Muscle of arm (tissue), 12 donors: Measurements from ENCODE around the gene HSF5. TPM values are rescaled to one million over a fixed set of nuclear protein-coding genes. Genes with fewer than 3 reads are reported as not detected.
"Not testable (repeated sequence)": the region's sequence is repeated elsewhere in the genome, so short reads cannot be mapped to it uniquely, and the experiment has no call there.

Experiments used
- DNase-seq: peaks from one replicate; pipeline ENCODE4 v3.0.0-alpha.2; 2013
- polyA plus RNA-seq, 12 donors: library from polyadenylated mRNA; unstranded; fragments of 120-200 nt; gene quantifications; one replicate each; pipeline ENCODE4 v1.2.1, GENCODE V29; 2013; ENCODE audit not compliant: insufficient read length in 12 of 12

HSF5 gene
- polyA plus RNA-seq, 12 donors = 0.04 to 0.23 (median 0.12) TPM; not detected in 5

- no peak for DNase-seq
These were observed 29.2 kb upstream of the HSF5 start for GRCh38 chr17:58517378-58517927.

GRCh38 chr17:58516644-58517377 lies 28.6 kb upstream of the HSF5 start:
- no peak for DNase-seq

GRCh38 chr17:58515286-58515685 lies 27.1 kb upstream of the HSF5 start:
- DNase-seq = no peak

GRCh38 chr17:58514770-58515157 lies 26.6 kb upstream of the HSF5 start:
- DNase-seq = no peak

- peak; percentile 82 for DNase-seq
These were observed 26.0 kb upstream of the HSF5 start, which contains the start of gene MTMR4 for GRCh38 chr17:58513965-58514769. Gene MTMR4 (minus strand): TSS chr17:58514638. CDS start chr17:58514407, 231 bp downstream.

- DNase-seq = no peak
These were observed 25.2 kb upstream of the HSF5 start for GRCh38 chr17:58513267-58513964.

- no peak for DNase-seq
These were observed 21.9 kb upstream of the HSF5 start for GRCh38 chr17:58510075-58510474.

- no peak for DNase-seq
These were observed 20.3 kb upstream of the HSF5 start for GRCh38 chr17:58508341-58509067.

- DNase-seq = no peak
These were observed 19.0 kb upstream of the HSF5 start for GRCh38 chr17:58507123-58507634.

GRCh38 chr17:58506354-58507080 lies 18.3 kb upstream of the HSF5 start:
- DNase-seq = no peak

- no peak for DNase-seq
These were observed 16.7 kb upstream of the HSF5 start for GRCh38 chr17:58504826-58505351.

GRCh38 chr17:58503866-58504265 lies 15.7 kb upstream of the HSF5 start:
- no peak for DNase-seq

- not testable (repeated sequence) for DNase-seq
These were observed 14.9 kb upstream of the HSF5 start for GRCh38 chr17:58503134-58503533.

GRCh38 chr17:58501451-58501850 lies 13.2 kb upstream of the HSF5 start:
- no peak for DNase-seq

- no peak for DNase-seq
These were observed 10.1 kb upstream of the HSF5 start for GRCh38 chr17:58498177-58498828.

- no peak for DNase-seq
These were observed 5.3 kb upstream of the HSF5 start for GRCh38 chr17:58493506-58493905.

GRCh38 chr17:58492238-58493121 lies 4.3 kb upstream of the HSF5 start:
- no peak for DNase-seq

- DNase-seq = no peak
These were observed 3.4 kb upstream of the HSF5 start for GRCh38 chr17:58491510-58492045.
